Renal cortical epithelial cell (primary cell): ENCODE data around the gene ENTPD6. TPM values are rescaled to one million over a fixed set of nuclear protein-coding genes. Genes with fewer than 3 reads are reported as not detected.
A peak's percentile ranks its signal among the peaks of the same experiment; 100 is the strongest.

ENCODE experiments used
- DNase-seq: peaks from one replicate; pipeline ENCODE4 v3.0.0-alpha.2; 2011; ENCODE audit warnings: low read depth
- total RNA-seq: library from RNA; depleted of rRNA; stranded (reverse); fragments of >200 nt; gene quantifications from 2 replicates; pipeline ENCODE4 v1.2.3, GENCODE V29; 2014

The ENTPD6 gene
- total RNA-seq, 1 donor from 2014 or later, result 62.1 TPM

DNA sequence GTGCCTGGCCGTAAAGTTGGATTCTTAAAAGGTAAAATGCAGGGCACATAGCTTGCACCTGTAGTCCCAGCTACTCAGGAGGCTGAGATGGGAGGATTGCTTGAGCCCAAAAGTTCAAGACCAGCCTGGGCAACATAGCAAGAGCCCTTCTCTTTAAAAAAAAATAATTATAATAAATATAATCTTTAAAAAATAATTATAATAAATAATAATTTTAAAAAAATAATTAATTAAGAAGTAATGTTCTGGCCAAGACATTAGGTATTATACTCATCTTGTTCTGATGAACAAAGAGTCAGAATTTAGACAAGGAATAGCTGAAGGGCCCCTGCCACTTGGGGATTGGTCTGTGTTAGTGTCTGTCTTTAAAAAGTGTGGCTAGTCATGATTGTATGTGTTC is 13.9 kb downstream of the ENTPD6 start:
- no peak for DNase-seq

DNA sequence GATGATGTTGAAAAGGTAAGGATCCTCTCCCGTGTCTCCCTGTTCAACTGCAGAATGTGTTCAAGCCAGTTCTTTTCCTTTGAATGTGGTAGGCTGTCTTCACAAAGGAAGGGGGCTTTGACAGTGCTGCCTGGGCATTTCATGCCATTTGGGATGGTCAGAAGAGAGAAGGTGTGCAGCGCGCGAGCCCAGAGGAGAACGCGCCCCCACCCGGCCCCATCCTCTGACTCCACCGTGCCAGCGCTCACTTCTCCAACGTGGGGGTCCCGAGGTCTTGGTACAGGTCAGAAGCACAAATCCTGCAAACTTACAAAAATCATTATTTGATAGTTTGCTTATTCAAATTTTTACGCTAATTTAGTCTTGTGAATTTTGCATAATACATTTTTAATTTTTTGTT is 14.4 kb downstream of the ENTPD6 start:
- DNase-seq, result no peak

DNA sequence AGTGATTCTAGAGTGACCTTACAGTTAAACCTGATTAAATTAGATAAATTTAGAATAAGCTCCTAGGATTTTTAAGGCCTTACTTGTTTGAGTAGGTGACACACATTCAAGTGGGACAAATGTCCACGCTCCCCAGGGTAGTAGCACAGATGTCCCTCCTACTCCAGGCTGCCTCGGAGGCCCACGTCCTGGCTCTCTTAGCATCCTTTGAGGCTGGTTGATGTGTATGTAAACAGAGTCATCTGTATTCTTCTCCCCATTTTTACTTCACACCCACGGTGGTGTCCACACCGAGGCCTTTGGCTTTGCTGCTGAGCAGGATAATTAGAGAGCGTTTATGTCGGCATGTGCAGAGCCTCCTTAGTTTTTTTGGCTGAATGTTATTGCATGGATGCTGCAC is 15.8 kb downstream of the ENTPD6 start:
- DNase-seq, result no peak

DNA sequence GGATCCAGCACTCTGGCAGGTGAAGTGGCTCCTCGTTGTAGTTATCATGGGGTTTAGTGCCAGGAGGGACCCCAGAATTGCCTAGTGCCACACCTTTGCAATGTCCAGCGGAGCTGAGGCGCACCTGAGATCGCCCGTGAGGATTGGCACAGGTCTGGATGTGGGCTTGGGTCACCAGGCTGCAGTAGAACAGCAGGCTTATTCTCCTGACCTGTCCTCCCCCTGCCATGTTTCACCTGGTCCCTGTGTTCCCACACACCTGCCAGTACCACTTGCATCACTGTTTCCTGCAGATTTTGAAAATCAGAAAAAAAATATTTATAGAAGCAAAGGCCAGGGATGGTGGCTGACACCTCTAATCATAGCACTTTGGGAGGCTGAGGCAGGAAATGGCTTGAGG is 16.7 kb downstream of the ENTPD6 start:
- no peak for DNase-seq

DNA sequence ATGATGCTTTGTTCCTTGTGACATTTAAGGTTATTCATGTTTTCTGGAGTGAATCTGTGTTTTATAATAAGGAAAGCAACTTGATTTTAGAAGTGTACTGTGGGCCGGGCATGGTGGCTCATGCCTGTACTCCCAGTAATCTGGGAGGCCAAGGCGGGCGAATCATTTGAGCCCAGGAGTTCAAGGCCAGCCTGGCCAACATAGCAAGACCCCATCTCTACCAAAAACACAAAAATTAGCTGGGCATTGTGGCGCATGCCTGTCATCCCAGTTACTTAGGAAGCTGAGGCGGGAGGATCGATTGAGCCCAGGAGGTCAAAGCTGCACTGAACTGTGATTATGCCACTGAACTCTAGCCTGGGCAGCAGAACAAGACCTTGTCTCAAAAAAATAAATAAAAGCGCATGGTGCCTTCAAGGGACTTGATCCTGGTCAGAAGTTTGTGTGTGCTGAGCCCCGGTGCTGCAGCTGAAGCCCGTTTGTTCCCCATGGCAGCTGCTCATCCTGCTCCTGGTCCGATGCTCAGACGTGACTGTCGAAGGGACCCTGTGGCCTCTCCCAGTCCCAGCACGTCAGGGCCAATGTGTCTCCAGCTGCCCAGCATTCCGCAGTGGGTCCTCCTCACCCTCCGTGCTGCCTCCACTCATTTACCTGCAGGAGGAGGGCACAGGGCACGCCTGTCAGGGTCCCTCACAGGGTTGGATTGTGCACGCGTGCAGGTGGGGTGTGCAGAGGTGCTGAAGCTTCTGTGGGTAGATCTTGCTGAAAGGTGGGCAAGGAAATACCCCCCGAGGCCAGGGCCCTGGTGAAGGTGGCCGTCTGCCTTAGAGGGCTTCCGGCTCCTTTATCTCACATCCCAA is 18.3 kb downstream of the ENTPD6 start:
- no peak for DNase-seq

DNA sequence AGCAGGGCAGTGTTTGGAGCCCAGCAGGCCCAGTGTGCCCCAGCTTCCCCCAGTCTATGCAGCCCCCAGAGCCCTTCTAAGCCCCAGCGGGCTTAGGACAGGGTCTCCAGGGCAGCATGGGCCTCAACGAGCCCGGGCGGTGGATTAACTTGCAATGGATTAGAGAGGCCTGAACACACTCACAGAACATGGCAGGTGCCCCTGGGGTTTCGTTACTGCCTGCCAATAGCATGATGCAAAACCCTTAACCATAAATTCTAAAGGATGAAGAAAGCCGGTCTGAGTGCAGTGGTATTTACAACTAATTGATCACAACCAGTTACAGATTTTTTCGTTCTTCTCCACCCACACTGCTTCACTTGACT is 18.9 kb downstream of the ENTPD6 start:
- no peak for DNase-seq

DNA sequence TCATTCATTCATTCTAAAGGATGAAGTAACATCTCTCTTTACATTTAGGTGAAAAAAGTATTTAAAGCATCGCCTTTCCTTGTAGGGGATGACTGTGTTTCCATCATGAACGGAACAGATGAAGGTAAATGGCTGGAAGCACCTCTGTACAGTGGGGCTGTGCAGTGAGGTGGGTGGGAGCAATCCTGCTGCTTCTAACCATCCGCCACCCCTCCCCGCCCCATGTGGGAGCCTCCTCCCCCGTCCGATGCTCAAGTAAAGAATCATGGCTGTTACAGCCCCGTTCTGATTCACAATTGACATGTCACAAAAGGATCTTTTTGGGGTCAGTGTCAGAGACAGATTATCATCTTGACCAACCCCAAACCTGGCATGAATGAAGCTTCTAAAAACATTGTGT is 19.3 kb downstream of the ENTPD6 start:
- DNase-seq, result no peak

DNA sequence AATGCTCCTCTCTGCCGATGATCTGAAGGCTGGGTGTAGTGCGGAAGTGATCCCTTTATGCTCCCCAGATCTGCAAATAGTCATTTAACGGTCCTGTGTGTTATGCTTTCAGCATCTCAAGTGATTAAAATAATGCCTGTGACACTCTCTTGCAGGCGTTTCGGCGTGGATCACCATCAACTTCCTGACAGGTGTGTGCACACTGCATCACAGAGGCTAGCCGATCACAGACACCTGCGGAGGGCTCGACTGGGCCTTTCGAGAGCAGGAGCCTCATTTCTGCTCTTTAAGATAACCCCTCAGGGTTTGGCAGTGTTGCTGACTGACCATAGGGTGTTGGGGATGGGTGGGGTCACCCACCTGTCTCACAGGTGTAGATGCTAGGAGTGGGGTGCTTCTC is 20.0 kb downstream of the ENTPD6 start:
- DNase-seq, result no peak

DNA sequence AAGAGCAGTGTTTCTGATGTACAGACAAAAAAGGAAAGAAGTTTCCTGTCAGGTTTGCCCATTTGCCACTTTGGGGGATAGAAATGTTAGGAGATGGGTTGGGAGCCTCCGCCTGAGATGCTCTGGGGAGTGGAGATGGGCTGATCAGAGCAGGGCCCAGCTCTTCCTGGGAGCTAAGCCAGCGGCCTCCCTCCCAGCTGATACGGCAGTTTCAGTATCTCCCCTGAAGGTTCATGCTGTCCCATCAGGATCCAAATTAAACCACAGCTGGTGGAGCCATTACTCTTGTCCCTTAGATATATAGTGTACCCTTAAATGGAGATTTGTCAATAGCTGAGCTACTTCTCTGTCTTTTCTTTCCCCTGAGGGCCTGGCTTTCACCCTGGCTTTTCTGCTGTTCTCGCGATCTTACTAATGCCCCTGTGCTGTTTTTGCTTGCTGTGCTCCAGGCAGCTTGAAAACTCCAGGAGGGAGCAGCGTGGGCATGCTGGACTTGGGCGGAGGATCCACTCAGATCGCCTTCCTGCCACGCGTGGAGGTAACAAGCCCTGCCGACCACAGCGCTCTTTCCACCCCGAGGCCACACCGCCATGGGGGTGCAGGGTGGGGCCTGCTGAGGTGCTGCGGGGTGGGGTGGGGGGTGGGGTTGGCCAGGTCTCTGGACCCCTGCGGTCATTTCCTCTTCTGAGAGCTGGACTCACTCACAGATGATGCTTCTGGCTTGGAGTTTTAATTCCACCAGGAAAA is 20.9 kb downstream of the ENTPD6 start:
- DNase-seq, result no peak

DNA sequence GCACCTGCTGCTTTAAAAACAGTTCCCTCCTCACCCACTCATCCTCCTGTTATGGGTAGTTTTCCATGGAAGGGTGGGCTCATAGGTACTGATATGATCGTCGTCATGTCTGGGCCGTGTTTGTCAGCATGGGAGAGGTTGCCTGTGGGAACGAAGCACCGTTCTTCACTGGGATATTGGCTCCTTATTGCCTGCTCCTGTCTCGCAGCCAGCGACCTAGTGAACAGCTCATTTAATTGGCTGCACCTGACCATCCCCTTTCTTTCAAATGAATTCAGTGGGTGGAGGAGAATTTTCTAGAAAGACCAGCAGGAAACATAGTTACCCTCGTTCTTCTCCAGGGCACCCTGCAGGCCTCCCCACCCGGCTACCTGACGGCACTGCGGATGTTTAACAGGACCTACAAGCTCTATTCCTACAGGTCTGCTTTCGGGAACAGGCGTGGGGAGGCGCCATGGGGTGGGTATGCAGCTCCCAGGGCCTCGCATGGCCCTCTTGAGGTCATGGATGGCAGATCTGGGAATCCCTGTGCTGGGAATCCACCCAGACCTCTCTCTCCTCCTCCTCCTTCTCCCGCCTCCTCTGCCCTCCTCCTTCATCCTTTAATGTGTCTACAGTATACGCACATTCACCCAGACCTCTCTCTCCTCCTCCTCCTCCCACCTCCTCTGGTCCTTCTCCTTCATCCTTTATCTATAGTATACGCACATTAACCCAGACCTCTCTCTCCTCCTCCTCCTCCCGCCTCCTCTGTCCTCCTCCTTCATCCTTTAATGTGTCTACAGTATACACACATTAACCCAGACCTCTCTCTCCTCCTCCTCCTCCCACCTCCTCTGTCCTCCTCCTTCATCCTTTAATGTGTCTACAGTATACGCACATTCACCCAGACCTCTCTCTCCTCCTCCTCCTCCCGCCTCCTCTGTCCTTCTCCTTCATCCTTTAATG is 21.9 kb downstream of the ENTPD6 start:
- no peak for DNase-seq

DNA sequence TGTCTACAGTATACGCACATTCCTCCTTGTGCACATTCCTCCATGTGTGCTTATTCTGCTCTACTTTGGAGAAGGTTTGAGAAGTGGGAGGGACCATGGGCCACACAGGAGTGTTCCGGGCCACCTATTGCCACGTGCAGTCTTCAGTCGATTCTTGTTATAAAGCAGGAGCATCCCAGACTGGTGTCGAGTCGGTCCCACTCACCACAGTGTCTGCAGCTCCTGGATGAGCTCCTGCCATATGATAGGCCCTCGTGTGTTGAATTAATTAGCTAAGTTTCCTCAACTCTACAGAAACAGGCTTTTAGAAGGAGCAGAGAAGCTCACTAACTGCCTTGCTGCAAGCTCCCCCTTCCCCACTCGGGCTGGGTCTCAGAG is 22.6 kb downstream of the ENTPD6 start:
- DNase-seq, result no peak

DNA sequence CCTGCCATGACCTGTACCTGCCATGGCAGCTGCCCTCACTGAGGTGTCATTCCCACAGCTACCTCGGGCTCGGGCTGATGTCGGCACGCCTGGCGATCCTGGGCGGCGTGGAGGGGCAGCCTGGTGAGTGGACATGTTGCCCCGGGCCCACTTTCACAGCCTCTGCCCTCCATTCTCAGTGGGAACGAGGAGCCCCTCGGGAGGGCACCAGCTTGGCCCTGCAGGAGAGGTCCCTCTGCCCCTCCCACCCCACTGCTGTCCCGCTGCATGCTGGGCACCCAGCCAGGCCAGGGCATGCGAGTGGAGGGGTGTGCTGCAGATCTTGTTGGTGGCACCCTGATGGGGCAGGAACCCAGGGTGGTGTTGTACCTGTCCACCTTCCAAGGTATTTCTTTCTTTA is 23.0 kb downstream of the ENTPD6 start:
- no peak for DNase-seq

DNA sequence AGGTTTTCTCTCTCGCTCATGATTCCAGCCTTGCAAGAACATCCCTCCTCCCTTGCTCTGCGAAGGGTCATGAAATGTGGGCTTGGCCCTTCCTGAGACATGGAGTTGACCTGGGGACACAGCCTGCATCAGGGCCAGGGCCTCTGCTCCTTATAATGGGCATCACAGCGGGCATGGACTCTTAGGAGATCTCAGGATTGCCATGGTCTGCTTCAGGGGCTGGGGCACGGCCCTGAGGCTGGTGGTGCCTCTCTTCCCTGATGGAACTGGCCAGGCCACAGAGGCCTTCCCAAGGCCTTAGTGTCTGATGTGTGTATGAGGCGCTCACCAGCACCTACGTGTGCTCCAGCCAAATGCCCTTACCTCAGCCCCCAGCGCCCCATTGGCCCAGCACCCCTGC is 23.9 kb downstream of the ENTPD6 start:
- no peak for DNase-seq

DNA sequence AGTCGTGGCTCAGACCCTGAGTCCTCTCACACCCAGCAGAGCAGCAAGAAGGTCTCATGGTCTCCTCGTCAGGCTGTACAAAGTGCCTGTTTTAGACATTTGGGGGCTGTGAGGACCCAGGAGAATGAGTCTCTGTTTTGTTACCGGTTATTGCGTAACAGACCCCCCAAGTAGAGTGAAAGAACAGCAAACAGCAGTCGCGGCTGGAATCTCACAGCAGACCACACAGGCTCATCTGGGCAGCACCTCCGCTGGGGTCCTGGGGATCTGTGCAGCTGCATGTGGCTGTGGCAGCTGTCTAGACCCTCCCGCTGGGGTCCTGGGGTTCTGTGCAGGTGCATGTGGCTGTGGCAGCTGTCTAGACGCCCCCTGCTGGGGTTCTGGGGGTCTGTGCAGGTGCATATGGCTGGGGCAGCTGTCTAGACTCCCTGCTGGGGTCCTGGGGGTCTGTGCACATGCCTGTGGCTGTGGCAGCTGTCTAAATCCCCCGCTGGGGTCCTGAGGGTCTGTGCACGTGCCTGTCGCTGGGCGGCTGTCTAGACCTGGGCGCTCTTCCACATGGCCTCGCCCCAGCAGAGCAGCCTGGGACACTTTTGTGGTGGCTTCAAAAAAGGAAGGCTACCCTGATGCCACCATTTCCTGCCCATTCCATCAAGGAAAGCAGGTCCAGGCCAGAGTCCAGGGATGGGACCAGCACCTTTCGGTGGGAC is 24.7 kb downstream of the ENTPD6 start:
- DNase-seq, result no peak

DNA sequence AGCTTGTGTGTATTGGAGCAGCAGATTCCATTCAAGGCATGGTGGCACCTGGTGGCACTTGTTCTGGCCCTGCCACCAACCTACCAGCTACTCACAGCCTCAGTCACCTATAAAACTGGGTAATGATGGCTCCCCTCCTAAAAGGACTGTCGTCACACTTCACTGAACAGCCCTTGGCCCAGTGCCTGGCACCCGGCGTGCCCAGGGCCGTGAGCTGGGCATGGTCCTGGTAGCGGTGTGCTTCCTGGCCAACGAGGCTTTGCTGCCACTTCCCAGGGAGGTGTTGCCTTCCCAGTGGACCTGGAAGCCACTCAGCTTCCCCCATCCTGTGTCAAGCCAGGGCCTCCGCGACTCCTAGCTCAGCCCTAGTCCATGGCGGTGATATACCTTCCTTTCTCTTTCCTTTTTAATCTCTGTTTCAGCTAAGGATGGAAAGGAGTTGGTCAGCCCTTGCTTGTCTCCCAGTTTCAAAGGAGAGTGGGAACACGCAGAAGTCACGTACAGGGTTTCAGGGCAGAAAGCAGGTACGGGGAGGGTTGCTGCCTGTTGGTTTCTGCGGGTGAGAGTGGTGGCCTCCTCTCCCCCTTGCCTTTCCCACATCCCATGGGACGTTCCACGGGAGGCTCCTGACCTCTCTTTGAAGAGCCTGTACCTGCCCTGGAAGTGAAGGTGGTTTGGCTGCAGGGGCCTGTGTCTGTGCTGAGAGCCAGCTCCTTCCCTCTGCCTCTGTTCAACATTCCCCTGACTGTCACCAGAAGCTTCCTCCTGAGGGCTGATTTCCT is 25.5 kb downstream of the ENTPD6 start:
- DNase-seq, result peak; percentile 43

DNA sequence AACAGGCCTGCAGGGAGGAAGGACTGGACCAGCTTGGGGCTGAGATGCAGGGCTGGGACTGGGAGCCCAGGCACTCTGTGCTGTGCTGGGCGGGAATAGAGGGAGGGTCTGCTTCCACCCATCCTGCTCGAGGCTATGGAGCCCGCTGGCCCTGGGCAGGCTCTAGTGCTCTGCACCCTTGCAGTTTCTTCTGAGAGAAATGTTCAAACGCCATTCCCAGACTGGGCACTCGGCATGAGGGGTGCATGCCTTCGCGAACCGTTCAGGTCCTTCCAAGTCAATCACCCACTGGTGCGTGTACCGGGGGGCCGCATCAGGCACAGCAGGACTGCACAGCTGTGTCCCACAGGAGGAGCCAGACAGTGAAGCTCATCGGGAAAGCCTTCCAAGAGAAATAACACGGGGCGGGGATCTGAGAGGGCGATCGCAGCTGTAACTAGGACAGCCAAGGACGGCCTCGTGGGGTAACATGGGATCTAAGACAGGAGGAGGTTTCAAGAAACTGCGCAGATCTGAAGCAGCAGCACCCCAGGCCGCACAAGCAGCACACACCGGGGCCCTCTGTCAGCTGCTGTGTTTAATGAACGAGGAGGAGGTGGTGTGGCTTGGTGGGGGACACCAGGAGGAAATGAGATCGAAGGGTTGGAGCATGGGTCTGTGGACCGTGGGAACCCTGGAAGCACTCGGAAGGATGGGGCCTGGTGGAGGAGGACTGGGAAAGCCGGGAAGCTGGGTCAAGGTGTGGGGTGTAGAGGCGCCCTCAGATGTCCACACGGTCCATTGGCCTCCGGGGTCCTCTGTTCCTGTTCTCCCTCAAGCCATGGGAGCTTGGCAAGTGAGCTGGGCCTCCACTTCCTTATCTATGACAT is 26.3 kb downstream of the ENTPD6 start:
- DNase-seq, result no peak

DNA sequence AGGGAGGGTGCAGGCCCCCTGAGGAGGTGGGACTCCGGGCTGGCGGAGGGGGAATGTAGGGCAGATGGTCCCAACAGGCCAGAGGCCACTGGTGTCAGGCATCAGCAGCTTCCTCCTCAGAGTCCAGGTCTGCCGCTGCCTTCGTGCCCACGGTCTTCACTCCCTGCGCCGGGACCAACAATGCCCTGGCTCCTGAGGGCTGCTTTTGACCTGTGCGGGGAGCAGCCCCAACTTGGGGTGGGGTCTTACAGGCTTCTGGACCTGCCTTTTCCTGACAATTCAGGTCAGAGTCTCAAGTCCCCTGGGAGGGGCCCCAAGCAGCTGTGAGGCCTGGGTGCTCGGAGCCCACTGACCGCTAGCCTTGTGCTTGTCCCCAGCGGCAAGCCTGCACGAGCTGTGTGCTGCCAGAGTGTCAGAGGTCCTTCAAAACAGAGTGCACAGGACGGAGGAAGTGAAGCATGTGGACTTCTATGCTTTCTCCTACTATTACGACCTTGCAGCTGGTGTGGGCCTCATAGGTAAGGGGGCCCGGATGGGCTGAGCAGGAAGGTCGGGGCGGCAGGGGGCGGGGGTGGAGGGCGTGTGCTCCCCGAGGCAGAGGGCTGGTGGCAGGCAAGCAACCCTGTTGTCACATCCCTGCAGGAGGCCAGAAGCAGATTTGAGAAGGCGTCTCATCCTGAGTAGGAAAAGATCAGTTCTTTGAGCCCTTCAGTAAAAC is 27.1 kb downstream of the ENTPD6 start:
- DNase-seq, result no peak

DNA sequence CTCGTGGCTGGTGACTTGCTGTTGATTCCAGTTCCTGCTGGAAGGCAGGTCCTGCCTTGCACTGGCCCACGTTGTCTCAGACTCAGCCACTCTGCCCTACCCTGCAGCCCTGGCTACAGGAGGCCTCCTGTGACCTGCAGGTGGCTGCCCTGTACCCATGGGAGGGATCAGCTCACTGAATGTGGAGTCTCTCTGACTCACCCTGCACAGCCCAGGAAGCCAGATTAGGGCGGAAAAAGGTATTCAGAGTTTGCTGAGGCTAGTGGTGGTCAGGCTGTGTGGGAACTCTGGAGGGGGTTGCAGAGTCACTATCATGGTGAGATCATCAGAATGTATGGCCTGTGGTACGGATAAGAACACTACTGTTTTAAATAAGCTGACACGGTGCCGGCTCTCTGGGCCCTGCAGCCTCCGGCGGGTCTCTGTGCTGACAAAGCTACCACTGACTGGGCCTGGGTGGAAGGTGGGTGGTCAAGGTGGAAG is 27.7 kb downstream of the ENTPD6 start:
- peak; percentile 98 for DNase-seq
